Measurements from ENCODE around the gene TBR1. TPM values are rescaled to one million over a fixed set of nuclear protein-coding genes. Genes with fewer than 3 reads are reported as not detected.

Gene TBR1
- 0.20 TPM for polyA plus RNA-seq (2013, experiment 1 of 2)
- polyA plus RNA-seq (2013, experiment 2 of 2): 0.13 TPM

DNA sequence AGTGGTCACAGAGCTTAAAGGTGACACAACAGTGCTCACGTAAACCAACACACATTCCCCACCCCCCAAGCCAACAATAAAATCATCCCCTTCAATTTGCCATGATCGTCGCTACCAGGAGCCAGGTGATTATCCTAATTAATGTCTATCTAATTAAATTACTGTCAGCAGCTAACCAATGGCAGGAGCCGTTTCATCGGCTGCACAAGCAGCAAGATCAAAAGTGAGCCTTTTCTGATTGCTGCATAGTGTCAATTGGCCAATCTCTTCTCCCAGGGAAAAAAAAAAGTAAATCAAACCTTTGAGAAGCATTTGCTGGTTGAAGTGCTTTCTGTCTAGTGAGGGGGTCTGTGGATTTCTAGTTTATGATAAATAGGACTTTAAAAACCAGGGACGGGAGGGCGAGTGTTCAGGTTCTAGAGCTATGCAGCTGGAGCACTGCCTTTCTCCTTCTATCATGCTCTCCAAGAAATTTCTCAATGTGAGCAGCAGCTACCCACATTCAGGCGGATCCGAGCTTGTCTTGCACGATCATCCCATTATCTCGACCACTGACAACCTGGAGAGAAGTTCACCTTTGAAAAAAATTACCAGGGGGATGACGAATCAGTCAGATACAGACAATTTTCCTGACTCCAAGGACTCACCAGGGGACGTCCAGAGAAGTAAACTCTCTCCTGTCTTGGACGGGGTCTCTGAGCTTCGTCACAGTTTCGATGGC is at the start of gene TBR1:
TBR1 (plus strand) TSS at position 311 of the 721 bp plus-strand sequence; CDS start at position 425, 114 bp downstream.
- Histone ChIP-seq H2BK120ac (ENCODE audit: low read depth, low read length) (no peak within 1 kb of the TSS), H3K4me2 (ENCODE audit: low read length) (peak within 1 kb of the TSS; percentile 30), H2BK5ac (ENCODE audit: low read length) (no peak within 1 kb of the TSS), H4K5ac (ENCODE audit: low read length) (no peak within 1 kb of the TSS), H3K36me3 (ENCODE audit: control insufficient read depth, insufficient read depth, low read length) (no peaks in the 10 kb centered on the region), H3K4me3 (ENCODE audit: low read length) (no peak within 1 kb of the TSS), H2AK5ac (ENCODE audit: low read length) (no peak within 1 kb of the TSS), H3K18ac (ENCODE audit: low read length) (no peak within 1 kb of the TSS), H3K27ac (ENCODE audit: low read depth, low read length) (no peak within 1 kb of the TSS), H3K27me3 (ENCODE audit: insufficient read depth, low read length, poor library complexity) (peaks cover 42% of the 10 kb centered on the region), H3K4ac (ENCODE audit: low read depth, low read length) (no peak within 1 kb of the TSS), H3K56ac (ENCODE audit: low read length) (peak within 1 kb of the TSS; percentile 62), H3K9ac (ENCODE audit: low read length) (no peak within 1 kb of the TSS), H3K4me1 (ENCODE audit: control insufficient read depth, low read depth, low read length) (peaks cover 16% of the 10 kb centered on the region), H2BK15ac (replicated peaks; ENCODE audit: low read depth) (no peak within 1 kb of the TSS), H3K79me2 (ENCODE audit: control insufficient read depth, insufficient read depth, low read length) (no peaks in the 10 kb centered on the region), H3K79me1 (ENCODE audit: low read length) (no peaks in the 10 kb centered on the region), H4K8ac (ENCODE audit: low read depth, low read length) (no peak within 1 kb of the TSS), H3K23ac (ENCODE audit: low read length) (peak within 1 kb of the TSS; percentile 59)
- no CpG with 5 or more reads among the region's 16 CpGs for WGBS (ENCODE audit: extremely low coverage, insufficient coverage, low lambda C conversion rate)
- DNase-seq: peak; percentile 29

DNA sequence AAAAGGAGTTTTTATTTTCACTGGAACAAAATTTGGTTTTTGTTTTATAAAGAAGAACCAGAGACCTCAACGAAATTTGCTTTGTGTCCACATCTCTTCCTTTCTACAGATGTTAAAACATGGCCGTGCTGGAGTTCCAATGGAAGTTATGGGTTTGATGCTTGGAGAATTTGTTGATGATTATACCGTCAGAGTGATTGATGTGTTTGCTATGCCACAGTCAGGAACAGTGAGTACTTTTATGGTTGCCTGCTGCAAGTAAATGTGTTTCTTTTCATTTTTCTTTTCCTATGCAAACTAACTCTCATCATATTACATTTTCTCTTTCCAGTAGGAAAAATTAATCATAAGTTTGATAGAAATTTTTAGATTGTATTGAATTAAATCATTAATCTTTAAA is 48.4 kb upstream of the TBR1 start:
- Histone ChIP-seq H3K56ac (ENCODE audit: low read length) (no peak overlapping the region), H3K18ac (ENCODE audit: low read length) (peak overlapping the region; percentile 39), H3K4me1 (ENCODE audit: control insufficient read depth, low read depth, low read length) (peaks cover 10% of the 10 kb centered on the region), H3K4me3 (ENCODE audit: low read length) (no peak overlapping the region), H3K79me2 (ENCODE audit: control insufficient read depth, insufficient read depth, low read length) (peaks cover 14% of the 10 kb centered on the region), H3K4ac (ENCODE audit: low read depth, low read length) (no peak overlapping the region), H2BK15ac (replicated peaks; ENCODE audit: low read depth) (no peak overlapping the region), H3K36me3 (ENCODE audit: control insufficient read depth, insufficient read depth, low read length) (no peaks in the 10 kb centered on the region), H4K8ac (ENCODE audit: low read depth, low read length) (peak overlapping the region; percentile 56), H3K79me1 (ENCODE audit: low read length) (peaks cover 8% of the 10 kb centered on the region), H3K4me2 (ENCODE audit: low read length) (no peak overlapping the region), H2AK5ac (ENCODE audit: low read length) (no peak overlapping the region), H2BK120ac (ENCODE audit: low read depth, low read length) (no peak overlapping the region), H4K5ac (ENCODE audit: low read length) (no peak overlapping the region), H3K27me3 (ENCODE audit: insufficient read depth, low read length, poor library complexity) (no peaks in the 10 kb centered on the region), H2BK5ac (ENCODE audit: low read length) (no peak overlapping the region), H3K9ac (ENCODE audit: low read length) (no peak overlapping the region), H3K27ac (ENCODE audit: low read depth, low read length) (no peak overlapping the region), H3K23ac (ENCODE audit: low read length) (no peak overlapping the region)
- WGBS (ENCODE audit: extremely low coverage, insufficient coverage, low lambda C conversion rate): no CpG with 5 or more reads among the region's 3 CpGs
- DNase-seq: no peak

DNA sequence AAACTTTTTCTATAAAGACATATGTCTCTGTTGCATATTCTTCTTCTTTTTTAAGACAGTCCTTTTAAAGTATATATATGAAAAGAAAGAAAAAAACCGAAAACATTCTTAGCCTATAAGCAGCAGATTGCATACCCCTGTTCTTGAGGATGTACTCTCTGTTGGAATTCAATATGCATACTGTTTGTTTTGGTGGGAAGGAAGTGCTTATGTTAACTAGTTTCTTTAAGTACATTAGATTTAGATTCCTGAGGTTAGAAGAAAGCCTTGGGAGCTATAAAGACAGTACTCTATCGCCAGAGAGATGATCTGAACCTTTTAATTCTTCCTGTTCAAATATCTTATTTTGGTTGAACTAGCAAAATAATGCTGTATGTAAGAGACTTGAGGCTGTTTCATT is 46.8 kb upstream of the TBR1 start:
- Histone ChIP-seq H3K36me3 (ENCODE audit: control insufficient read depth, insufficient read depth, low read length) (no peaks in the 10 kb centered on the region), H3K27me3 (ENCODE audit: insufficient read depth, low read length, poor library complexity) (no peaks in the 10 kb centered on the region), H3K56ac (ENCODE audit: low read length) (no peak overlapping the region), H2BK120ac (ENCODE audit: low read depth, low read length) (no peak overlapping the region), H4K8ac (ENCODE audit: low read depth, low read length) (no peak overlapping the region), H3K79me2 (ENCODE audit: control insufficient read depth, insufficient read depth, low read length) (peaks cover 3% of the 10 kb centered on the region), H3K23ac (ENCODE audit: low read length) (no peak overlapping the region), H2BK15ac (replicated peaks; ENCODE audit: low read depth) (no peak overlapping the region), H3K4me2 (ENCODE audit: low read length) (no peak overlapping the region), H3K4ac (ENCODE audit: low read depth, low read length) (no peak overlapping the region), H3K18ac (ENCODE audit: low read length) (no peak overlapping the region), H2BK5ac (ENCODE audit: low read length) (no peak overlapping the region), H3K27ac (ENCODE audit: low read depth, low read length) (no peak overlapping the region), H3K4me3 (ENCODE audit: low read length) (no peak overlapping the region), H4K5ac (ENCODE audit: low read length) (no peak overlapping the region), H3K4me1 (ENCODE audit: control insufficient read depth, low read depth, low read length) (peaks cover 10% of the 10 kb centered on the region), H3K9ac (ENCODE audit: low read length) (no peak overlapping the region), H2AK5ac (ENCODE audit: low read length) (no peak overlapping the region), H3K79me1 (ENCODE audit: low read length) (peaks cover 3% of the 10 kb centered on the region)
- DNase-seq: peak; percentile 78
- no CpG with 5 or more reads among the region's 2 CpGs for WGBS (ENCODE audit: extremely low coverage, insufficient coverage, low lambda C conversion rate)

DNA sequence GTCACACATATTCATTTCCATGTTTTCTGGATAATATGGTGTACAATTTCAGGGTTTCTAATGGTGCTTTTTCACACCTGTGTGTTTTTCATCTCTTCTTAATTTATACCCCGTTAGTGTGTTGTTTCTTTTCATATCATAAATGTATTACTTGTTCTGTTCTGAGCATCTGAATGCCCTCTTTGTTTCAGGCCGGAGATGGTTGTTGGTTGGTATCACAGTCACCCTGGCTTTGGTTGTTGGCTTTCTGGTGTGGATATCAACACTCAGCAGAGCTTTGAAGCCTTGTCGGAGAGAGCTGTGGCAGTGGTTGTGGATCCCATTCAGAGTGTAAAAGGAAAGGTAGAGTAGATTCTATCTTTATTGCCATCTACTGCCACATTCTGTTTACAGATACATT is 45.1 kb upstream of the TBR1 start:
- Histone ChIP-seq H3K79me1 (ENCODE audit: low read length) (no peaks in the 10 kb centered on the region), H3K4me1 (ENCODE audit: control insufficient read depth, low read depth, low read length) (peaks cover 7% of the 10 kb centered on the region), H3K4me3 (ENCODE audit: low read length) (no peak overlapping the region), H3K79me2 (ENCODE audit: control insufficient read depth, insufficient read depth, low read length) (no peaks in the 10 kb centered on the region), H2BK15ac (replicated peaks; ENCODE audit: low read depth) (no peak overlapping the region), H3K56ac (ENCODE audit: low read length) (no peak overlapping the region), H3K4ac (ENCODE audit: low read depth, low read length) (no peak overlapping the region), H3K9ac (ENCODE audit: low read length) (no peak overlapping the region), H4K8ac (ENCODE audit: low read depth, low read length) (no peak overlapping the region), H3K27ac (ENCODE audit: low read depth, low read length) (peak overlapping the region; percentile 85), H3K4me2 (ENCODE audit: low read length) (no peak overlapping the region), H3K36me3 (ENCODE audit: control insufficient read depth, insufficient read depth, low read length) (no peaks in the 10 kb centered on the region), H4K5ac (ENCODE audit: low read length) (no peak overlapping the region), H2BK120ac (ENCODE audit: low read depth, low read length) (no peak overlapping the region), H3K27me3 (ENCODE audit: insufficient read depth, low read length, poor library complexity) (no peaks in the 10 kb centered on the region), H2AK5ac (ENCODE audit: low read length) (no peak overlapping the region), H3K23ac (ENCODE audit: low read length) (no peak overlapping the region), H2BK5ac (ENCODE audit: low read length) (peak overlapping the region; percentile 64), H3K18ac (ENCODE audit: low read length) (peak overlapping the region; percentile 94)
- DNase-seq: peak; percentile 76
- no CpG with 5 or more reads among the region's 3 CpGs for WGBS (ENCODE audit: extremely low coverage, insufficient coverage, low lambda C conversion rate)

DNA sequence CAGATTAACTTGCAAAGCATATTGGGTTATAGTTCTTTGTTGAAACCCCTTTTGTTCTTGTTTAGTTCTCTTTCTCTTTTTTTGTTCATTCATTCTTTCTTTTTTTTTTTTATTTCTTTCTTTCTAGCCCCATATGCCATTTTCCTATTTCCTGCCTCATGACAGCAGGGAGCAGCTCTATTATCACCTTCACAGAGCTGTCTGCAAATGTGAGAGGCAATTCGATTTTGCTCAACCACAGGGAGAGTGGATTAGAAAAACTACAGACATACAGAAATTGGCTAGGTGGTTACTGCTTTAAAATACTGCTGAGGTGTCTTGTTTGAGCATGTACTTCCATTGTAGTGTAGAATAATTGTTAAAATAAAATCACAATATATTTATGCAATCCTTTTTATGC is 44.2 kb upstream of the TBR1 start:
- H2BK5ac ChIP-seq (ENCODE audit: low read length): no peak overlapping the region
- no peak overlapping the region for H3K18ac ChIP-seq (ENCODE audit: low read length)
- no peak overlapping the region for H4K5ac ChIP-seq (ENCODE audit: low read length)

DNA sequence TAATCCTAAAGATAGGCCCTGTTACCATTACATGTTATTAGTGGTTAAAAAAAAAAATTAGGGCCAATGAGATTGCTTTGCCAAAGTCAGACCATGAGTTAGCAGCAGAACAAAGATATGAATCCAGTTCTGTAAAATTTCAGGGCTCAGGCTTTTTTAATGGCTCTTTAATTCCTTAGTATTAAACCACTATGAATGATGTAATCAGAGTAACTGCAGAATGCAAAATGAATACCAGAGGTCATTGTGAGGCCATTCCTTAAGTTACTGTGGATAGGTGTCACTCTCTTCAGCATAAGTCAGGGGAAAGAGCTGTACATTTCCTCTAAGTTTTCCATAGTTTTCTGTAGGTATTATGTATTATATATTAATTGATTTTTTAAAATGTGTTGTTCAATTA is 42.2 kb upstream of the TBR1 start:
- no peak overlapping the region for H3K4me2 ChIP-seq (ENCODE audit: low read length)
- no peak overlapping the region for H2BK5ac ChIP-seq (ENCODE audit: low read length)
- no peak overlapping the region for H3K9ac ChIP-seq (ENCODE audit: low read length)
- H2AK5ac ChIP-seq (ENCODE audit: low read length): no peak overlapping the region
- H3K36me3 ChIP-seq (ENCODE audit: control insufficient read depth, insufficient read depth, low read length): no peaks in the 10 kb centered on the region
- no peak overlapping the region for H2BK15ac ChIP-seq (replicated peaks; ENCODE audit: low read depth)
- no peaks in the 10 kb centered on the region for H3K79me1 ChIP-seq (ENCODE audit: low read length)
- H3K4me1 ChIP-seq (ENCODE audit: control insufficient read depth, low read depth, low read length): peaks cover 6% of the 10 kb centered on the region
- H3K27me3 ChIP-seq (ENCODE audit: insufficient read depth, low read length, poor library complexity): no peaks in the 10 kb centered on the region
- H3K27ac ChIP-seq (ENCODE audit: low read depth, low read length): no peak overlapping the region
- H2BK120ac ChIP-seq (ENCODE audit: low read depth, low read length): no peak overlapping the region
- H4K8ac ChIP-seq (ENCODE audit: low read depth, low read length): no peak overlapping the region
- no peak overlapping the region for H4K5ac ChIP-seq (ENCODE audit: low read length)
- H3K79me2 ChIP-seq (ENCODE audit: control insufficient read depth, insufficient read depth, low read length): no peaks in the 10 kb centered on the region
- no peak overlapping the region for H3K18ac ChIP-seq (ENCODE audit: low read length)
- no peak overlapping the region for H3K56ac ChIP-seq (ENCODE audit: low read length)
- no peak overlapping the region for H3K23ac ChIP-seq (ENCODE audit: low read length)
- H3K4me3 ChIP-seq (ENCODE audit: low read length): no peak overlapping the region
- peak; percentile 50 for DNase-seq
- no peak overlapping the region for H3K4ac ChIP-seq (ENCODE audit: low read depth, low read length)

More for the DNA sequence above, 44.2 kb upstream of the TBR1 start:
- peak; percentile 90 for DNase-seq
- Histone ChIP-seq H3K27me3 (ENCODE audit: insufficient read depth, low read length, poor library complexity) (no peaks in the 10 kb centered on the region), H3K79me2 (ENCODE audit: control insufficient read depth, insufficient read depth, low read length) (no peaks in the 10 kb centered on the region), H3K4me3 (ENCODE audit: low read length) (no peak overlapping the region), H3K4me2 (ENCODE audit: low read length) (no peak overlapping the region), H3K23ac (ENCODE audit: low read length) (no peak overlapping the region), H2BK120ac (ENCODE audit: low read depth, low read length) (no peak overlapping the region), H3K27ac (ENCODE audit: low read depth, low read length) (no peak overlapping the region), H4K8ac (ENCODE audit: low read depth, low read length) (no peak overlapping the region), H3K4me1 (ENCODE audit: control insufficient read depth, low read depth, low read length) (peaks cover 7% of the 10 kb centered on the region), H3K79me1 (ENCODE audit: low read length) (no peaks in the 10 kb centered on the region), H2AK5ac (ENCODE audit: low read length) (no peak overlapping the region), H3K36me3 (ENCODE audit: control insufficient read depth, insufficient read depth, low read length) (no peaks in the 10 kb centered on the region), H3K9ac (ENCODE audit: low read length) (no peak overlapping the region), H2BK15ac (replicated peaks; ENCODE audit: low read depth) (no peak overlapping the region), H3K4ac (ENCODE audit: low read depth, low read length) (no peak overlapping the region), H3K56ac (ENCODE audit: low read length) (no peak overlapping the region)
- WGBS (ENCODE audit: extremely low coverage, insufficient coverage, low lambda C conversion rate): no CpG with 5 or more reads among the region's 1 CpG

Measured in mesendoderm (in vitro differentiated cells).